Stimulated activated CD4-positive, alpha-beta T cell treated with anti-CD3 and anti-CD28 coated beads, TNF-alpha, amount 100 ng/mL, for 24 hours (primary cell): ENCODE measurements around the gene PRSS53.

Source experiments
- DNase-seq, 3 experiments: peaks; one replicate each; pipeline ENCODE4 v3.0.0-alpha.2; 2020; ENCODE audit warnings: low read depth in 3 of 3

PRSS53 gene

GRCh38 chr16:31050280-31051030 is 38.3 kb downstream of the PRSS53 start:
- DNase-seq = no peak

GRCh38 chr16:31043898-31044481 is 44.8 kb downstream of the PRSS53 start:
- DNase-seq = no peak

GRCh38 chr16:31043352-31043751 is 45.4 kb downstream of the PRSS53 start:
- no peak for DNase-seq

GRCh38 chr16:31042866-31043265 is 45.9 kb downstream of the PRSS53 start:
- no peak for DNase-seq

GRCh38 chr16:31038993-31039392 is 49.8 kb downstream of the PRSS53 start:
- no peak for DNase-seq

- DNase-seq = no peak
Observed at GRCh38 chr16:31036691-31037090, 52.1 kb downstream of the PRSS53 start.

- peak; percentile 77 to 84 (median 82) for DNase-seq
Observed at GRCh38 chr16:31033709-31034492, 54.8 kb downstream of the PRSS53 start.
